Measurements from ENCODE around the gene ZNF500. TPM values are rescaled to one million over a fixed set of nuclear protein-coding genes. Genes with fewer than 3 reads are reported as not detected.

ZNF500 gene
- total RNA-seq, 4 donors from 2014 or later = 8.9 to 18.6 (median 10.9) TPM

DNA sequence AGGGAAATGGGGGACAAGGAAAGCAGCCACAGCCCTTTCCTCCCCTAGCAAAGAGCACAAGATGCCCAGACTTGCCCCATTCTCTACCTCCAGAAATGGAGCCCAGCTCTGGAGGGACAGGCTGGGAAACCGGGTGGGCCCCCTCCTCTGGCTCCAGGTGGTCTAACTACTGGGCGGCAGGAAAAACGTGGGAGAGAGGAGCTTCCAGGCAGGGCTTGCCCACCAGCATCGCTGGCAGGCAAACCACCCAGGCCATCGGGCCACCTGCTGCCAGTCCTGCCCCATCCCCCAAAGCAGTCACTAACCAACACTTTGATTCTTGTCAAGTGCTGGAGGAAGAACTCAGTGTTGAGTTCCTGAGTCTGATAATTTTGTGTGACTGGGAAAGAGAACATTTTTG lies 48.5 kb downstream of the ZNF500 start:
- TF ChIP-seq, protein P1, sequence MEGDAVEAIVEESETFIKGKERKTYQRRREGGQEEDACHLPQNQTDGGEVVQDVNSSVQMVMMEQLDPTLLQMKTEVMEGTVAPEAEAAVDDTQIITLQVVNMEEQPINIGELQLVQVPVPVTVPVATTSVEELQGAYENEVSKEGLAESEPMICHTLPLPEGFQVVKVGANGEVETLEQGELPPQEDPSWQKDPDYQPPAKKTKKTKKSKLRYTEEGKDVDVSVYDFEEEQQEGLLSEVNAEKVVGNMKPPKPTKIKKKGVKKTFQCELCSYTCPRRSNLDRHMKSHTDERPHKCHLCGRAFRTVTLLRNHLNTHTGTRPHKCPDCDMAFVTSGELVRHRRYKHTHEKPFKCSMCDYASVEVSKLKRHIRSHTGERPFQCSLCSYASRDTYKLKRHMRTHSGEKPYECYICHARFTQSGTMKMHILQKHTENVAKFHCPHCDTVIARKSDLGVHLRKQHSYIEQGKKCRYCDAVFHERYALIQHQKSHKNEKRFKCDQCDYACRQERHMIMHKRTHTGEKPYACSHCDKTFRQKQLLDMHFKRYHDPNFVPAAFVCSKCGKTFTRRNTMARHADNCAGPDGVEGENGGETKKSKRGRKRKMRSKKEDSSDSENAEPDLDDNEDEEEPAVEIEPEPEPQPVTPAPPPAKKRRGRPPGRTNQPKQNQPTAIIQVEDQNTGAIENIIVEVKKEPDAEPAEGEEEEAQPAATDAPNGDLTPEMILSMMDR (IDR thresholded peaks at IDR 0.05) = no peak
- no peak for ATAC-seq (ENCODE audit: low FRiP score)
- no peak for DNase-seq (ENCODE audit: low spot score)

DNA sequence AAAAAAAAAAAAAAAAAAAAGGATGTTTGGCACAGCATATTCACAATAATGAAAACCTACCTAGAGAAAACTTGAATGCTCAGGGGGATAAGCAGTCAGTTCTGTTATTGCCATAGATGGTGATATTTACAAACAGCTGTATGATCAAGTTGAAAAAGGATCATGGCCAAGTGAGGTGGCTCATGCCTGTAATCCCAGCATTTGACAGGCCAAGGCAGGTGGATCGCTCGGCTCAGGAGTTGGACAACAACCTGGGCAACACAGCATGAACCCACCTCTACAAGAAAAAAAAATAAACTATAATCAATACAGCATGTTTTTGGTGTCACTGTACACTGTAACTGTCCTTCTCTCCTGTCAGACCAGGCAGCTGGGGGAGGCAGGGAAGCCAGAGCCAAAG lies 52.0 kb downstream of the ZNF500 start:
- ATAC-seq (ENCODE audit: low FRiP score) (no peak), DNase-seq (ENCODE audit: low spot score) (no peak)
- TF ChIP-seq, protein P1 (IDR thresholded peaks at IDR 0.05) = no peak

DNA sequence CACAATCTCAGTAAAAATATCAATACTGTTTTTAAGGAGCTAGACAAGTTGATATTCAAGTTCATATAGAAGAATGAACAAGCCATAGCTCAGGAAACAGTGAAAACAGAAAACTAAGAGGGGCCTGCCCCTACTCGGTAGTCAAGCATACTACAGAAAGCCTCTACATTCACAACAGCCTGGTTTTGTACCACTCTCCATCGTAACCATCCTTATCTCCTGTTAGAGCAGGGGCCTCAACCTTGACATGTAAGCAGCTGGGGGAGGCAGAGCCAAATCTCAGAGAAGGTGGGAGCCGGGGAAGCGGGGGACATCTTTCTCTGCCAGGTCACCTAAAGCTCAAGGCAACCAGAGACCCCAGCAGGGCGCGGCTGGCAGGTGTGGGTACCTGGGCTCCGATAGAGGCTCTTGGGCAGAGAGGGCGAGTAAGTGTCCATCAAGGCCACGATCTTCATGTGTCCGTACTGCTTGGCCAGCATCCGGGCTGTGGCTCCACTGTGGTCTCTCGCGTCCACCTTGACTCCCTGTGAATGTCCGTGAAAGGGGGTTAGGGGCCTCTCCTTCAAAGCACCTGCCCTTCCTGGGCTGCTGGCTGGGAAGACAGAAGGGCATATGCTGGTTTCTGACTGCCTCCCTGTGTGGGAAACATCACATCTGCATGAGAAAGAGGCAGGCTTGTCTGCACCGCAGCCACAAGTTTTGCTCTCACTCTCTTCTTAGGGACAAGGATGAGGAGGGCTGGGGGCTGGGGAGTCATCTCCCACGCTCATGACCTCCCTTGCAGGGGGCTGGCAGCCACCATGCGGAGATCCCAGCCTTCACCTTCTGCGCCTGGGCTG lies 53.1 kb downstream of the ZNF500 start:
- TF ChIP-seq, protein P1 (IDR thresholded peaks at IDR 0.05) = no peak
- DNase-seq (ENCODE audit: low spot score) (no peak), ATAC-seq (ENCODE audit: low FRiP score) (peak; percentile 48)

DNA sequence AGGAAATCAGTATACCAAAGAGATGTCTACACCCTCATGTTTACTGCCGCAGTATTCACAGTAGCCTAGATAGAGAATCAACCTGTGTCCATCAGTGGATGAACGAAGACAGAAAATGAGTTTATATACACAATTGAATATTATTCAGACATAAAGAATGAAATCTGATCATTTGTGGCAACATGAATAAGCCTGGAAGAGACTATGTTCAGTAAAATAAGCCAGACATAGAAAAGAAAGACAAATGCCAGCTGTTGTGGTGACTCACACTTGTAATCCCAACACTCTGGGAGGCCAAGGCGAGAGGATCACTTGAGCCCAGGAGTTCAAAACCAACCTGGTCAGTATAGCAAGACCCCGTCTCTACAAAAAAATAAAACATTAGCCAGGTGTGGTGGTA lies 57.5 kb downstream of the ZNF500 start:
- ATAC-seq (ENCODE audit: low FRiP score) = no peak
- TF ChIP-seq, protein P1 (IDR thresholded peaks at IDR 0.05) = no peak
- no peak for DNase-seq (ENCODE audit: low spot score)

DNA sequence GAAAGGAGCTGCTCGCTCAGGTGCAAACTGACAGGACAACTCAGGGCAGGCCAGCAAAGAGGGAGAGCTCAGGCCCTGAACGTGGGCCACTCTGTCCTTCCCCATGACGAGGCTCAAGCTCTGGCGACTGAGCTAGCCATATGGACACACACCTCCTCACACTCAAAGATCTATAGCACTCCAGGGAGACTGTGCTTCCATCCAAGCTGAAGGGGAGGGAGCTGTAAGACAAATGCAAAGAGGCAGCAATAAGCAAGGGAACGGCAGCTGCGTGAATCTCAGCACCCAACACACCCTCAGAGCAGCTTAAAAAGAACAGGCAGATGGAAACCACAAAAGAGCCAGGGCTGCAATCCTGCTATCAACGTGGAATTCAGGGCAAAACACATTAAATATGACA lies 60.1 kb downstream of the ZNF500 start:
- DNase-seq (ENCODE audit: low spot score) (no peak), ATAC-seq (ENCODE audit: low FRiP score) (no peak)
- TF ChIP-seq, protein P1 (IDR thresholded peaks at IDR 0.05) = no peak

DNA sequence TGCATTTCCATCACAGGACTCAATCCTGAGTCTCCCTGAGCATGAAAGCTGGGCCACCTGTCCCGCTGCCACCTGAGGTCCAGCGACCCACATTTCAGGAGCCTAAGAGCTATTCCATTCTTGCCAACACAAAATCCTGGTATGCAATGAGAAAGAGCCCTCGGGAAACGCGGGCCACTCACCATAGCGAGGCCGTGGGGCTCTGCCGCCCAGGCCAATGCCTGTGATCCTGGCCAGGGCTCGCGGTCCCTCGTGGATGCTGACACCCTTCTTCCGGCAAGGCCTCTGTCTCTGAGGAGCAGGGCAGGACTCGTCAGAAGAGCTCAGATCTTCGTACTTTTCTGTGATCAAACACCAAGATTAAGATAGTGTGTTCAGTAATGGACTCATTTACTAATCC lies 62.0 kb downstream of the ZNF500 start:
- ATAC-seq (ENCODE audit: low FRiP score) (no peak), DNase-seq (ENCODE audit: low spot score) (no peak)
- TF ChIP-seq, protein P1 (IDR thresholded peaks at IDR 0.05) = no peak

DNA sequence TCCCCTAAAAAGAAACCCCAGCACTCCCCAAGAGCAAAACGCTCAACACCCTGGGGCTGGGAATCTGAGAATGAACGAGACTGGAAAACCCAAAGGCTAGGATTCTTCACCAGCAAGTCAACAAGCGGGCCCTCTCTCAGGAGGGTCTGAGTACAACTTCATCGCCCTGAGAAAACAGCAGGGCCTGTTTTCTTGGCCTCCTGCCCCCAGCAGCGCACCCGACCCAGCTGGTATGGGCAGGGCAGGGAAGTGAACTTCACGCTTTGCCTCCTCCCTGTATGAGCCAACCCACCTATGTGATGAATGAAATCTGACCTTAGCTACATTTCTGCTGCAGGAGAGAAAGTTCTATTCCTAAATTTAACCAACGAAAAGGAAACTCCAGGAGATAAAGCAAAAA lies 62.5 kb downstream of the ZNF500 start:
- no peak for DNase-seq (ENCODE audit: low spot score)
- TF ChIP-seq, protein P1 (IDR thresholded peaks at IDR 0.05) = no peak
- ATAC-seq (ENCODE audit: low FRiP score) = no peak
